HG03064 (cell line): Measurements from ENCODE around the gene ANKRD9.

ENCODE experiments used
- ATAC-seq: cut with Tn5 transposase; IDR thresholded peaks from one replicate; pipeline ENCODE4 v1.9.1; 2021; ENCODE audit warnings: low read depth; ENCODE audit not compliant: unreplicated experiment

Gene ANKRD9

DNA sequence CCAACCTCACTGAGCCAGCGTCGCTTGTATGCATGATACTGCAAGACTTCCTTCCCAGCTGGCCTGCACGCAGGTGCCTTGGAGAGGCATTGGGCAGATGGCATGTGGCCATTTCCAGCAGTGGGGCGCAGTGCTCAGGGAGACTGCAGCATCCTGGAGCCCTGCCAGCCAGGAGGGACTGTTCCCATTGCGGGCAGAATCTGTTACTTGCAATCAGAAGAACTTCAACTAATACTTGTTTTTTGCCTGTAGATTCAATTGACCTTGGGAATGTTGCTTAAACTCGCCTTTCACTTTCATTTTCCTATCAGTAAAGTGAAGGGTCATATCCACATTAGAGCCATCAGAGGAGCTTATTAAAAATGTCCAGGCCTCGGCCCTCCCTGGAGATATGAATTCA lies 29.8 kb downstream of the ANKRD9 start:
- ATAC-seq = no peak

DNA sequence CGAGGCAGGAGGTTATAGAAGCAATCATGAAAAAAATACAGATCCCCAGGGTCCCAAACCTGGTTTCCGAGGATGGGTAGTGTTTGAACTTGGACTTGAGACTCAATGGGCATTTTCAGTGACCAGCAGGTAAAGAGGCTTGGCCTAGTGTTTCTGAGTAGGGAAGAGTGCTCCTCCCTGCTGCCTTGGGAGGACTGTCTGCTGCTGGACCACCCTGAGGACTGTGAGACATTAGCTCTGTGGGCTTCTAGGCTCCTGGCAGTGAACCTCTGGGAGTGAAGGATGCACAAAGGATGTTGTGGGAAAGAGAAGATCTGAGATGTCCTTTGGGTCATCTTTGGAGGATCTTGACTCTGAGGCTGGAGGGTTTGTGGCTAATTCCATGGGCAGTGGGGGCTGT lies 30.5 kb downstream of the ANKRD9 start:
- ATAC-seq = no peak

DNA sequence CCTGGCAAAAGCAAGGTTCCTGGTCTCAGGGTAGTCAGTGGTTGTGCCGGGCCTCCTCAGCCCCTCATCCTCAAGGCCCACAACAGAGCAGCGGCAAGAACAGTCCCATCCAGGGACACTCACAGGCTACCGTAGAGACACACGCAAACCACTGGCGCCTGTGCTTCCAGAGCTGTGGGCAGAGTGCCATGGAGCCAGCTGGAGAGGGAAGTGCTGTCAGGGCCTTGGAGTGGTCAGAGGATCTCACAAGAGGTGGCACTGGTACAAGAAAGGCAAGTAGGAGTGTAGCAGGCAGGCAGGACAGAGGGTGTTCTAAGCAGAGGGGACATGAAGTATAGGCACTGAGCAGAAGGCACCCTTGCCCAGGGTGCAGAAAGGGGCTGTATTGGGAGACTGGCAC lies 34.6 kb downstream of the ANKRD9 start:
- ATAC-seq = no peak

DNA sequence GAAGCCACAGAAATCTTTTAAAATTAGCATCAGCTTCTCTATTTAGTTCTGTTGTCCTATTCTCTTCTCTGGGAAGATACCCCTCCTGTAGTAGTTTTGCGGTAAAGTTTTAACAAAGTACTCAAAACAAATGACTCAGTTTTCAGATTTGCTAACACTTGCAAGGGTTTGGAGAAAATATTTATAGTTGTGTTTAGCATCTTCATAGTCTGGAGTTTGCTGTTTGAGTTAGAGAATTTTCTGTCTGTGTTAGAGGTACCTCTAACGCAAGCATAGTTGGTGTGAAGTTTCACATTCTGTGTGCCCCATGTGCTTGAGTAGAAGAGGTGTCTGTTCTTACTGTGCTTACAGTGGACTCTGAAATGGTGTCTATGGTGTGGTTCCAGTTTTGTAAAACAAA lies 36.0 kb downstream of the ANKRD9 start:
- no peak for ATAC-seq

DNA sequence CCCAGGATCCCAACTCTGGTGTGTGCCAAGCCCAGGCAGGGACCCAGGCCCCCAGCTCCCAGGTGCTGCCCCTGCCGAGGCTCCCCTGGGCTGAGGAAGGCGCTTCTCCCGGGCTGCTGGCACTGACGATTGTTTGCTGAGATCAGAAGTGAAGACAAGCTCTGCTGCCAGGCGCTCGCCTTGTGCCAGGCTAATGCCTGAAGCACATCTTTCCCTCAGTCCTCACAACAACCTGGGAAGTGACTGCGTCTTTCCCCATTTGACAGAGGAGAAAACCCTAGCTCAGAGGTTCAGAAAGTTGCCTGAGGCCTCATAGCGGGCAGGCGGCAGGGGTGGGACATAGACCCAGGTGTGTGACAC lies 36.8 kb downstream of the ANKRD9 start:
- ATAC-seq = no peak

DNA sequence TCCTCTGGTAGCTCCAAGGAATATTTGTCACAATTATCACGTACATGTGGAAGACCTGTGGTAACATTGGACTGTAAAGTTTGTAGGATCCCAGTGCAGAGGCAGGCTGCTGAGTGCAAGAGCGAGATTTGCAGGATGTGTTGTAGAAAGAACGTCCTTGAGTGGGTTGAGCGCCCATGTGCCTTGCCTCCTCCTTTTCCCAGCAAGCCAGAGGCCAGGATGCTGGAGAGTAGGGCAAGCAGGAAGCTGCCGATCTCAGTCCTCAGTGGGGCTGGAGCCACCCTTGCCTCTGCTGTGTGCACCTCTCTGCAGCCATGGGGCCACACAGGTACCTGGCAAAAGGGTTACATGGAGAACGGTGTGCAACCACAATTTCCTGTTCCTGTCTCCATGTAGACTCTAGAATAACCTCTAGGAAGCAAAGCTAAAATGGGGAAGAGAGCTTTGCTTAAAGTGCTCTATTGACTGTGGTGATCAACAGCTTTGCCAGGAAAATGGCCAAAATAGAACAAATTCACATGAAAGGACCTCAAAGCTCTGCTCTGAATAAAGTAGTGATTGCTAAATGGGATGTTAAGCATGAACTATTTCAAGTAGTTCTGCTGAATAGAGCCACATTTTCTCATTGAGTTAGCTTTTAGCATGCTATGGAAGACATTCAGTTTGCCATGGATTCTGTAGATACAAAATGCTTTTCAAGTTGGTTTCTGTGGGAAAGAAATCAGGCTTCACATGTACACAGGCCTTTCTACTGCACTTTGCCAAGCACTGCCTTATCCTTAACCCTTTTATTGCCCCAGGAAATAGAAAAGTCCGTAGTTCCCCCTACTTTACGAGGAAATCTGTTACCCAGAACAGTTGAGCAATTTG lies 37.4 kb downstream of the ANKRD9 start:
- no peak for ATAC-seq

DNA sequence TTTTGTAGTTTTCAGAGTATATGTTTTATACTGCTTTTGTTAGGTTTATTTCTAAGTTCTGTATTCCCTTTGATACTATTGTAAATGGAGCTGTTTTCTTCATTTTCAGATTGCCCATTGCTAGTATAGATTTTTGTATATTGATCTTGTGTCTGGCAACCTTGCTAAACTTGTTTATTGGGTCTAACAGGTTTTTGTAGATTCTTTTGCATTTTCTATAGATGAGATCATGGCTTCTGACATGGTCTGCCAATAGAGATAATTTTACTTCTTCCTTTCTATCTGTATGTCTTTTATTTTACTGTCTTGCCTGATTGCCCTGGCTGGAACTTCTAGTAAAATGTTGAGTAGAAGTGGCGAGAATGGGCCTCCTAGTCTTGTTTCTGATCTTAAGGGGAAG lies 40.3 kb downstream of the ANKRD9 start:
- no peak for ATAC-seq

DNA sequence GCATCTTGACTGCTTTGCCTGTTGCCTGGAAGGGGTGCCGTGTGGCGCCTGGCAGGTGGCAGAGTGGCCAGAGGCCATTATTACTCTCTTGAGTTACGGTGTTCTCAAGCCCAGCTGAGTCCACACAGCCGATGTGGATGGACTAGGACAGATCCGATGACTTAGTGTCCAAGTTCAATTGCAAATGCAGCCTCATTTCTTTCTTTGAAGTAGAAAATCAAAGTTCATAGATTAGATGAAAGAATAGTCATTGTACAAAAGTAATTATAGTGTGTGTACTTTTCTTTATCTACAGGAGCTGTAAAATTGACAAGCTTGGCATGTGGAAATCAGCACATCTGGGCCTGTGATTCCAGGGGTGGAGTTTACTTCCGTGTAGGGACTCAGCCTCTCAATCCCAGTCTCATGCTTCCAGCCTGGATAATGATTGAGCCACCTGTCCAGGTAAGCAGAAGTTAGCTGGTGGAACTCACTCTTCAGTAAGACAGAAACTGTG lies 44.7 kb downstream of the ANKRD9 start:
- no peak for ATAC-seq

DNA sequence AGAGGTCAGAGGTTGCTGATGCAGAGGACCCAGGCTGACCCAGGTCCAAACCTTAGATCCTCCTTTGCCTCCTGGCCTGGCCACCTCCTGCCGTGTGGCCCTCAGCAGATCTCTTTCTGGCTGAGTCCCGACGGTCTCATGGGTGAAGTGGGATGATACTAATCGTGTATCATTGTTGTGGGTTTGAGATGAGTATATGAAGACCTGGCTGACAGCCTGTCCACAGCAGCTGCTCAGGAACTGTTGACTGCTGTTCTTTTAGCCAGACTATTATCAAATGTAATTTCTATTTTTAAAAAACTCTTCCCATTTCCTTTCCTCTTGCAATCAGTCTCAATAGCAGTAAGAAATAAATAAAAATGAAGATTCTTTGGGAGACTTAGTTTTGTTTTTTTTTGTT lies 45.6 kb downstream of the ANKRD9 start:
- ATAC-seq = no peak

DNA sequence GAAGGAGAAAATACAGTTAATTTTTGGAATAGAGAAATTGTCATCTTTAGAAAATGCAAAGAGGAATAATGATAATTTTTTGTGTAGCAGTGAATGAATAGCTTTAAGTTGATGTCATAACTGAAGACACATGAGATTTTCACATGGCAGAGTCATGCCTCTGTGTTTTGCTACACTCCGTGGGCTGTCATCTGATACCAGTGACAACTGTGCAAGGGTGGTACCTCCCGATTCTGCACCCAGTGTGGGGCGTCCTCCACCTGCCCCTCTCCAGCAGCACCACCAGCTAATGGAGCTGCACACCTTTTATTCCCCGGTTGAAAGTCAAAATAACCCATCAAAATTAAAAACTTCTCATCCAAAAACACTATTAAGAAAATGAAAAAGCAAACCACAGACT lies 47.2 kb downstream of the ANKRD9 start:
- no peak for ATAC-seq

DNA sequence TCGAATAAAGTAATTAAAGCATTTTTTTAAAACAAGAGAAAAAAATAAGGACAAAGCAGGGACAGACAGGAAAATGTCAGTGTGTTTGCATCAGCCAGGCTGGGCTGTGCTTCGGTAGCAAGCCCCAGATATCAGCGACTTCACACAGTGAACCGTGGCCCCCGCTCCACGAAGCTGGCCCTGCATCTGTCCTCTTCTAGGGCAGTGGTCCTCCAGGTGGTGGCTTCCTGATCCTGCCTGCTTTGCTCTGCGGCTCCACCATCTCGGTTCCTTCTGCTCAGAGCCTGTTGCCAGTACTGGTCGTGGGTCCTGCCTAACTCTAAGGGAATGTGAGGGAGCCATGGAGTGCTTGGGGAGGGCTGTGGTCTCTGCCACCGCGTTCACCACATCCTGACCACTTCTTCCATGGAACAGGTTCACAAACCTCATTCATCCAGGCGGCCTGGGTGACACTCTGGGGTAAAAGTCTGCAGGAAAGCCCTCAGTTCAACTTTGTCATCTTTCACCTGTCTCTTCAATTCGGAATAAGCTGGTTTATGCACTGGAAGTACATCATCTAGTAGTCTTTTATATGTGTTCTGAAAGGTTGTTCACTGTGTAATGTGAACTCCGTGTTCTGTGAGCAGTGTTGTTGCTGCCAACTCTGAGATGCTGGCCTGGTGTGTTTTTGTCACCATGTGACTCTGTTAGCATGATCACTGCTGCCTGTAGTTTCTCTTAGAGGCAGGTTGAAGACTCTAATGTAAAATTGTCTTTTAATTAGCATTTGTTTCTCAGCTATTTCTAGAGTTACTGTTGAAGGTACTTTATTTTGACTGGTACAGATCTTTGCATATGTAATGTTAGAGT lies 47.9 kb downstream of the ANKRD9 start:
- ATAC-seq = no peak

DNA sequence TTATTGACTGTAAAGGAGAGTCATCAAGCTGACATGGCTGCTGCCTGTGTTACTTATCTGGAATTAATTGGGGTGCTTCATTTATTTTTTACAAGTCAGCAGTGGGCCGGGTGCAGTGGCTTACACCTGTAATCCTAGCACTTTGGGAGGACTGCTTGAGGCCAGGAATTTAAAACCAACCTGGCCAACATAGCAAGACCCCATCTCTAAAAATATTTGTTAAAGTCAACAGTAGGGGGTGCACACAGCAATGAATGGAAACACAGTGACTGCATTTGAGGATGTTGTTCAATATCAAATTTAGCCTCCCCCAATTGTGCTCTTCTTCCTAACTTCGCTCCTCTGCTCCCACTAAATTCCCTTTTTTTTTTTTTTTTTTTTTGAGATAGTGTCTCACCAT lies 52.1 kb downstream of the ANKRD9 start:
- no peak for ATAC-seq

DNA sequence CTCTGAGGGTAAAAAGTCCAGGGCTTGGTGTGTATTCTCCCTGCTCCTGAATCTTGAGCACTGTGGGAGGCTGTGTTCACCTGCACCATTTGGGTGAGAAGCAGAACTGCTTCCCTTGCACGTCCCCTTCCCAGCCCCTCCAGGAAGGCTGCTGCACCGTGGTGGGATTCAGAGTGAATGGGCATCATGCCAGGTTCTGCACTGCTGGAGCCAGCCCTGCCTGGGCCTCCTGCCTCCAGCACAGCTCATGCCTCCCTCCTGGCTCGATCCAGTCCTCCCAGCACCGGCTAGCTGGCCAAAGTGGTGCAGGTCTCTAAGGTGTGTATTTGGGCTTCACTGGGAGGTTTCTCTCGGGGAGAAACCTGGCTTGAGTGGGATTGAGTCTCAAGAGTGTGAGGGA lies 54.9 kb downstream of the ANKRD9 start:
- ATAC-seq = no peak

DNA sequence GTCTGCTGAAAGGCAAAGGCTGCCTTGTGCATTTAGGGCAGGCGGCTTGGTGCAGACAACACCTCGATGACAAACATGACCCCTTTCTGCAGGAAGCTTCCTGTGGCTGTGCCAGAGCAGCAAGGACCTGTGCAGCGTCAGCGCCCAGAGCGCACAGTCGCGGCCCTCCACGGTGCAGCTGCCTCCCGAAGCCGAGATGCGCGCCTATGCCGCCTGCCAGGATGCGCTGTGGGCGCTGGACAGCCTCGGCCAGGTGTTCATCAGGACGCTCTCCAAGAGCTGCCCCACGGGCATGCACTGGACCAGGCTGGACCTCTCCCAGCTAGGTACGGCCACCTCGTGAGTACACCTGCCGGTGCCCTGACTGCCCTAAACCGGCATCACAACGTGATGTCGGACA lies 57.3 kb downstream of the ANKRD9 start:
- ATAC-seq = no peak
